SK-N-SH (cell line): ENCODE data around the gene JPT2. TPM values are rescaled to one million over a fixed set of nuclear protein-coding genes. Genes with fewer than 3 reads are reported as not detected.

Experiments used
- CTCF ChIA-PET: fragments of 300-600, 350-600 bp; formaldehyde crosslinking; extraction: SDS; loops from one replicate; lab custom pipeline; 2021; lab: Yijun Ruan, JAX
- POLR2A ChIA-PET: fragments of 350-600 bp; sonication (Branson Sonifier 250); formaldehyde crosslinking; extraction: SDS; loops from one replicate; lab custom pipeline; 2020; ENCODE audit warnings: antibody characterized with exemption, inconsistent platforms; lab: Yijun Ruan, JAX
- DNase-seq: peaks from one replicate; pipeline ENCODE4 v3.0.0; 2012
- H2AFZ ChIP-seq: fragments of 200-600 bp; sonication (generic); 2 replicates; pipeline ENCODE4 v1.8.1; 2016; ENCODE audit warnings: antibody characterized with exemption, mild to moderate bottlenecking, low read depth
- H3F3A ChIP-seq: fragments of 200-600 bp; sonication (generic); replicated peaks from 2 replicates; pipeline ENCODE3; 2016; ENCODE audit warnings: antibody characterized with exemption, mild to moderate bottlenecking; ENCODE audit not compliant: insufficient read depth
- H3K27ac ChIP-seq, 2 experiments: fragments of 200-500 bp in 1 of 2; fragments of 200-600 bp in 1 of 2; sonication (Bioruptor generic) in 1 of 2; sonication (generic), shearing (Covaris generic) in 1 of 2; 2 replicates each; pipeline versions ENCODE4 v1.5.1 to v1.6.1; 2014 to 2016; ENCODE audit warnings: low read depth in 2 of 2, inconsistent platforms in 1 of 2, low read length in 1 of 2, mild to moderate bottlenecking in 1 of 2, mixed read lengths in 1 of 2
- H3K27me3 ChIP-seq: fragments of 200-600 bp; sonication (generic), shearing (Covaris generic); 2 replicates; pipeline ENCODE4 v1.6.1; 2016; ENCODE audit warnings: mixed run types; ENCODE audit not compliant: insufficient read depth
- H3K36me3 ChIP-seq, 2 experiments: fragments of 200-500 bp in 1 of 2; fragments of 200-600 bp in 1 of 2; sonication (Bioruptor generic) in 1 of 2; sonication (generic) in 1 of 2; replicated peaks in 1 of 2; 2 replicates each; pipeline versions ENCODE3 to v1.5.1; 2014 to 2016; ENCODE audit warnings: low read length in 1 of 2, mild to moderate bottlenecking in 1 of 2; ENCODE audit not compliant: insufficient read depth in 2 of 2, control insufficient read depth in 1 of 2
- H3K4me1 ChIP-seq, 2 experiments: fragments of 200-500 bp in 1 of 2; fragments of 200-600 bp in 1 of 2; sonication (Bioruptor generic) in 1 of 2; sonication (generic), shearing (Covaris generic) in 1 of 2; 2 replicates each; pipeline versions ENCODE4 v1.5.1 to v1.6.1; 2014 to 2016; ENCODE audit warnings: low read depth in 1 of 2, low read length in 1 of 2, mixed run types in 1 of 2; ENCODE audit not compliant: insufficient read depth in 2 of 2, control insufficient read depth in 1 of 2
- H3K4me2 ChIP-seq: fragments of 200-600 bp; sonication (generic), shearing (Covaris generic); 2 replicates; pipeline ENCODE4 v1.6.1; 2017; ENCODE audit warnings: mixed run types
- H3K4me3 ChIP-seq, 2 experiments: fragments of 200-500 bp in 1 of 2; fragments of 200-600 bp in 1 of 2; sonication (Bioruptor generic) in 1 of 2; sonication (generic), shearing (Covaris generic) in 1 of 2; 2 replicates each; pipeline versions ENCODE4 v1.5.1 to v1.8.1; 2014 to 2016; ENCODE audit warnings: low read depth in 2 of 2, inconsistent platforms in 1 of 2, low read length in 1 of 2, mild to moderate bottlenecking in 1 of 2, mixed read lengths in 1 of 2, moderate library complexity in 1 of 2
- H3K79me2 ChIP-seq: fragments of 200-600 bp; sonication (generic); 2 replicates; pipeline ENCODE4 v1.8.1; 2017; ENCODE audit warnings: mild to moderate bottlenecking; ENCODE audit not compliant: insufficient read depth
- H3K9ac ChIP-seq: fragments of 200-600 bp; sonication (generic); 2 replicates; pipeline ENCODE4 v1.6.1; 2017; ENCODE audit warnings: mixed run types
- H3K9me2 ChIP-seq: fragments of 200-600 bp; sonication (generic); 2 replicates; pipeline ENCODE4 v1.6.1; 2017; ENCODE audit warnings: mixed run types
- H3K9me3 ChIP-seq: fragments of 200-600 bp; sonication (generic); 2 replicates; pipeline ENCODE4 v1.6.1; 2017; ENCODE audit warnings: mixed run types, mild to moderate bottlenecking, moderate library complexity
- H4K20me1 ChIP-seq: fragments of 200-600 bp; sonication (generic); 2 replicates; pipeline ENCODE4 v1.6.1; 2017; ENCODE audit warnings: mild to moderate bottlenecking, mixed run types; ENCODE audit not compliant: insufficient read depth
- CTCF ChIP-seq: fragments of 200-600 bp; sonication (generic); IDR thresholded peaks from 2 replicates; pipeline ENCODE4 v1.6.1; 2017; ENCODE audit warnings: antibody characterized with exemption, mild to moderate bottlenecking, moderate library complexity
- IRF3 ChIP-seq: fragments of 150-350 bp; IDR thresholded peaks from 2 replicates; pipeline ENCODE4 v1.6.1; 2016; ENCODE audit warnings: mild to moderate bottlenecking, low read depth, low read length
- MAX ChIP-seq: IDR thresholded peaks from 2 replicates; pipeline ENCODE4 v1.4.0; 2012; ENCODE audit warnings: low read depth
- NRF1 ChIP-seq: IDR thresholded peaks from 2 replicates; pipeline ENCODE4 v1.6.1; 2012; ENCODE audit warnings: low read depth, mild to moderate bottlenecking, low read length
- REST ChIP-seq: IDR thresholded peaks from 2 replicates; pipeline ENCODE4 v1.6.1; 2012; ENCODE audit warnings: mild to moderate bottlenecking, low read depth, low read length, moderate library complexity
- RFX5 ChIP-seq: IDR thresholded peaks from 2 replicates; pipeline ENCODE4 v1.6.1; 2012; ENCODE audit warnings: mild to moderate bottlenecking, improper control_type of control experiment, low read length
- SIN3A ChIP-seq: IDR thresholded peaks from 2 replicates; pipeline ENCODE4 v1.6.1; 2012; ENCODE audit warnings: low read depth, mild to moderate bottlenecking, low read length, moderate library complexity, borderline replicate concordance
- USF1 ChIP-seq: IDR thresholded peaks from 2 replicates; pipeline ENCODE4 v1.4.0; 2012; ENCODE audit warnings: low read depth, borderline replicate concordance
- ZBTB33 ChIP-seq: IDR thresholded peaks from 2 replicates; pipeline ENCODE4 v1.4.0; 2012; ENCODE audit warnings: low read depth, borderline replicate concordance
- WGBS: methylation state at CpG from one replicate; pipeline ENCODE4 v1.1.6; 2017; ENCODE audit warnings: low lambda C conversion rate; 5-methylcytosine and 5-hydroxymethylcytosine counted together
- polyA plus RNA-seq, 3 experiments: library from polyadenylated mRNA; depleted of rRNA; stranded (reverse); fragments of >200 nt; gene quantifications; 2 replicates each; pipeline ENCODE4 v1.2.3, GENCODE V29; 2012

The JPT2 gene
- polyA plus RNA-seq, 1 of the 3 experiments (the other 2 are of a cell fraction): 67.4 TPM

GRCh38 chr16:1670866-1671265 lies 7.2 kb upstream of the JPT2 start:
- no peak overlapping the region for H2AFZ ChIP-seq
- H3F3A ChIP-seq: peaks cover 10% of the 10 kb centered on the region
- 0 out of 4 replicates have a peak, but pooled peaks cover 0 to 6% of the 10 kb centered on the region in 2 experiments for H3K4me1 ChIP-seq
- TF ChIP-seq RFX5 (no peak), MAX (no peak), USF1 (no peak), REST (no peak), NRF1 (no peak)
- no peaks in the 10 kb centered on the region for H4K20me1 ChIP-seq
- H3K9me2 ChIP-seq: no peaks in the 10 kb centered on the region
- H3K27ac ChIP-seq: no peak overlapping the region
- peaks cover 15 to 87% of the 10 kb centered on the region in 2 experiments for H3K36me3 ChIP-seq
- no peaks in the 10 kb centered on the region for H3K9me3 ChIP-seq
- no peak for DNase-seq
- H3K9ac ChIP-seq: no peak overlapping the region
- H3K79me2 ChIP-seq: no peaks in the 10 kb centered on the region
- POLR2A ChIA-PET: no interaction called here
- no peak overlapping the region for H3K4me3 ChIP-seq
- H3K27me3 ChIP-seq: no peaks in the 10 kb centered on the region
- 98% methylated on average over 5 of the region's 7 CpGs for WGBS
- H3K4me2 ChIP-seq: no peak overlapping the region
- CTCF ChIA-PET: interaction anchor here (1.3 kb wide), 1 partner anchor 35 kb away, joined by 4 read pairs; no protein-coding TSS in a partner anchor

- peaks cover 19 to 65% of the 10 kb centered on the region in 2 experiments for H3K36me3 ChIP-seq
- peaks cover 19% of the 10 kb centered on the region for H3F3A ChIP-seq
- no peak overlapping the region for H3K27ac ChIP-seq
- ChIA-PET POLR2A (no interaction called here), CTCF (interaction anchor here (1.2 kb wide), 1 partner anchor 32 kb away, joined by 4 read pairs; the partner anchor contains the start of gene MAPK8IP3)
- 95% methylated on average over 22 of the region's 26 CpGs for WGBS
- no peak overlapping the region for H3K4me3 ChIP-seq
- no peak overlapping the region for H3K9ac ChIP-seq
- H3K4me1 ChIP-seq: peaks cover 0 to 6% of the 10 kb centered on the region in 2 experiments; a peak in 1 of 4 replicates
- no peaks in the 10 kb centered on the region for H3K27me3 ChIP-seq
- no peak overlapping the region for H3K4me2 ChIP-seq
- no peaks in the 10 kb centered on the region for H3K9me3 ChIP-seq
- no peaks in the 10 kb centered on the region for H3K9me2 ChIP-seq
- H2AFZ ChIP-seq: no peak overlapping the region
- no peak for DNase-seq
- no peaks in the 10 kb centered on the region for H4K20me1 ChIP-seq
- H3K79me2 ChIP-seq: peaks cover 8% of the 10 kb centered on the region
- no peak for TF ChIP-seq REST
- no peak for TF ChIP-seq CTCF
- no peak for TF ChIP-seq SIN3A
- no peak for TF ChIP-seq ZBTB33
- no peak for TF ChIP-seq IRF3
Observed at GRCh38 chr16:1673424-1674151, 4.5 kb upstream of the JPT2 start.
